Fibroblast of skin of right biceps (primary cell): ENCODE measurements around the gene EMP1.

Experiments
- DNase-seq: peaks from one replicate; pipeline ENCODE4 v3.0.0-alpha.2; 2013

EMP1 gene, protein sequence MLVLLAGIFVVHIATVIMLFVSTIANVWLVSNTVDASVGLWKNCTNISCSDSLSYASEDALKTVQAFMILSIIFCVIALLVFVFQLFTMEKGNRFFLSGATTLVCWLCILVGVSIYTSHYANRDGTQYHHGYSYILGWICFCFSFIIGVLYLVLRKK

DNA sequence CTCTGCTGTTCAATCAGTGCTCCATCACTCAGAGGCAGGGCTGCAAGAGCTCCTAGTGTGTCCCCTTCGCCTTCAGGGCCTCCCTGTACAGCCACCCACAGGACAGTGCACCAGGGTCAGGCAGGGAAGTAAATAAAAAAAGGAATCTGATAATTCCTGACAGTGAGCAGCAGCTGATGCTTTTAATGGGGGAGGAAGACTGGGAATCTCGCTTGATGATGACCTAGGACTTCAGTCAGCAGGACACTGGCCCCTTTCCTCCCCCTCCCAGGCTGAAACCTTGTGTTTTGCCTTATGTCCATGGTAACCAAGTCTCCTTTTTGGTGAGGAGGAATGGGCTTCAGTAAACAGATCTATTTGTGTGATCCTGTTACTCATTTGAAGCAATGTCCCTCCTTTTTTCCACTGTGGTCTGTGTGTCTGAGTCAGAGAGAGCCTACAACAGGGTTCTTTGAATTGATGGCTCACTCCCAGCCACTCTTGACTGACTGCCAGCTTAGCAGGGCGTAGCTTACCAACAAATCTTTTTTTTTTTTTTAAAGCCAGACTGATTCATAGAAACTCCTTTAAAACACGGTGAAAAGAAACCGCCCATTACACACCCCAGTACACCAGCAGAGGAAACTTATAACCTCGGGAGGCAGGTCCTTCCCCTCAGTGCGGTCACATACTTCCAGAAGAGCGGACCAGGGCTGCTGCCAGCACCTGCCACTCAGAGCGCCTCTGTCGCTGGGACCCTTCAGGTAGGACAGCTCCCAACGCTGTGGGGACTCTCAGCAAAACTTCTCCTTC, at the start of gene EMP1:
TSS of gene EMP1 (plus strand) at position 597 of the 792 bp plus-strand sequence. CDS start 14,785 bp downstream, outside the sequence.
- DNase-seq = peak; percentile 100

DNA sequence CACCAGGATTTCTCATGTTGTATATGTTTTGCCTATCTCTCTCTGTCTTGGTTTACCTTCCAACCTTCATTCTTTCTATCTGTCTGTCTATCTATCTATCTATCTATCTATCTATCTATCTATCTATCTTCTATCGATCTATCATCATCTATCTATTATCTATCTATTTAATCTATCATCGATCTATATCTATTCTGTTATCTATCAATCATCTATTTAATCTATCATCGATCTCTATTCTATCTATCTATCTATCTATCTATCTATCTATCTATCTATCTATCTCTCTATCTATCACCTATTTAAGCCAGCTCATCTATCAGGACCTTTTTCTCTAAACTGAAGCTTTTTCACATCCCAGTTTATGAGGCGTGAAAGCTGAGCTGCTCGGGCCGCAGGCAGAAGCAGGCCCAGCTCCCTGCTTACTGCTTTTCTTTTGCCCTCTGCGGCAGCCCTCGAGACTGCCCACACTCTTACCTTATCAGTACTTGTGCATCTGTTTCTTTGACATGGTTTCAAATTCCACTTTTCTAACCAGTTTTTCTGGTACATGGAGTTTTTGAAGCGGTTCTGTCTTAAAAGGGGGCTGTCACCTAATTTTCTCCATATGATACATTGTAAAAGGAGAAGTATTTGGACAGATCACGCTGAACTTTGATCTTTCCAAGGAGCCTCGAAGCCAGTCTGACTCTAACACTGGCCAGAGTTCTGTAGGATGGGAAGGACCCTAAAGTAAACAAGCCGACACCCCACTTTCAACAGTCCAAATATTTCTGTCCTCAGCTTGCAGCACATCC, 48.6 kb upstream of the EMP1 start:
- DNase-seq = no peak

GRCh38 chr12:13148485-13148847, 48.1 kb upstream of the EMP1 start:
- no peak for DNase-seq

DNA sequence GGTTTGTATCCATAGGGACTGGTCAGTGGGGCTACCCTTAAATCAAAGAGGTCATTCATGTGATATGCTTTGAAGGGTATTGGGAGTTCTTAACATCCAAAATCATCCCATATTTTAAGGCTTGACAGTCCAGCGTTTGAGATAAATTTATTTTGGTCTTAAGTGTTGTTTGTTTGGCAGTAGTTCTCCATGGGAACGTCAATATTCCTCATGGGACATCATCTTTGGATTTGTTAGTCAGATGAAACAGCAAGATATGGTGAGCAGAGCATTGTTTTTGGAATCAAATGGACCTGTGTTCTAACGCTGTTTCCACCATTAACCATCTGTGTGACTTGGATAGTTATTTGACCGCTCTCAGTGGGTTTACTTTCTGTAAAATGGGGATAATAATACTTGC, 47.1 kb upstream of the EMP1 start:
- DNase-seq = no peak

DNA sequence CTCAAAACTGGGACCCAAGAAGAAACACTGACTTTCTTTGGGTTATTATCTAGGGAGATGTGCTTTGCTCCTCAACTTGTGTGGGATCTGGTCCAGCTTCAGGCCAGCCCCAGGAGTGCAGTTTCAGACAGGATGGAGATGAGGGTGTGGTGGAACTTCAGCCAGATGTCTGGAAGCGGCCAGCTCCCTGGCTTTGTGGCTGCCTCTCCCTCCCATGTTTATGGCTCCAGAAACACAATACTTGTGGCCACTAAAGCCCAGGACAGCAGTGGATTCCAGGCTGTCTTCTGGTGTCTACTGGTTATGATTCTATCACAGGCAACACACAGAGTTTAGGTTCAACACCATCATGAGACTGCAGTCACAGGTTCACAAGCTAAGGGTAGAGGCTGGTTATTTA, 44.2 kb upstream of the EMP1 start:
- no peak for DNase-seq

GRCh38 chr12:13152756-13153155, 43.8 kb upstream of the EMP1 start:
- no peak for DNase-seq

DNA sequence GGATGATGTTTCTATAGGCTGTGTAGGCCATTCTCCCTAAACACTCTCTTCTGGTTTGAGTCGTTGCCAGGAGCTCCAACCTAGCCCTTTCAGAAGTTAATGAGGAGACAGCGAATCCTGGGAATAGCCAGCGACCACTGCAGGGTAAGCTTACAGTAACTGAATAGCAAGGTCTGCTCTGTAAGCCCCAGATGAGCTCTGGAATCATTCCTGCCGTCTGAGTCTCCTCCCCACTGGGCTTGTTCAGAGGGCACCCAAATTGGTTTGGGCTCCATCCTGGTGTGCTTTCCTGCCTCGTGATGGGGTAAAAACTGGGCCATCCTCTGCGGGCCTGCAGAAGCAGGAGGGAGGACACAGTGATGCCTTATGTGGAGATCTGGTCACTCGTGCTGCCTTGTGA, 43.3 kb upstream of the EMP1 start:
- no peak for DNase-seq

DNA sequence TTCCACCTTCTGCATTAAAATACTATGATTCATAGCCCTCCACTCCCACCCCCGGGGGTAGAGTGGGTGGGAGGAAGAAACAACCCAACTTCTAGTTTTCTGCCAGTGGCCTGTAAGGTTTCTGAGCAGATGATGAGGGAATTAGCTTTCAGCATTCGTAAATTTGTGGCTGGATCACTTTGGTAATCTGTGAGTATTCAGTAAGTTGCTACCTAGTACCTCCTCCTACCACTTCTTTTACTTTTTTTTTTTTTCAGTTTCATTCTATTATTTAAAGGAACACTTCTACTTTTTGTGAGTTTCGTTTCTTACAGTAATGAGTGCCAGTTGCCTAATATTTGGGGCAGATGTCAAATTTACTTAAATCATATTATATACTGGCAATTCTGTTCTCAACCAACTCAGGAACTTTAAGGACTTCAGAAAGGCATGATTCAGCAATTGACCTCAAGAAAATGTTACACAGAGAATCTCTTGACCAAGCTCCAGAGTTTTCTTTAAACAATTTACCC, 42.4 kb upstream of the EMP1 start:
- DNase-seq = no peak

- DNase-seq = no peak
Measured at GRCh38 chr12:13154831-13155230, 41.7 kb upstream of the EMP1 start.

- DNase-seq = no peak
Measured at GRCh38 chr12:13156277-13156676, 40.2 kb upstream of the EMP1 start.

- DNase-seq = no peak
Measured at GRCh38 chr12:13161172-13161571, 35.4 kb upstream of the EMP1 start.

- DNase-seq = no peak
Measured at GRCh38 chr12:13162904-13163303, 33.6 kb upstream of the EMP1 start.

GRCh38 chr12:13163868-13164635, 32.5 kb upstream of the EMP1 start:
- no peak for DNase-seq

GRCh38 chr12:13164921-13165616, 31.5 kb upstream of the EMP1 start:
- no peak for DNase-seq

GRCh38 chr12:13165617-13166041, 30.9 kb upstream of the EMP1 start:
- DNase-seq = peak; percentile 66

- DNase-seq = peak; percentile 25
Measured at GRCh38 chr12:13167226-13167625, 29.3 kb upstream of the EMP1 start.

GRCh38 chr12:13167906-13168305, 28.6 kb upstream of the EMP1 start:
- no peak for DNase-seq

DNA sequence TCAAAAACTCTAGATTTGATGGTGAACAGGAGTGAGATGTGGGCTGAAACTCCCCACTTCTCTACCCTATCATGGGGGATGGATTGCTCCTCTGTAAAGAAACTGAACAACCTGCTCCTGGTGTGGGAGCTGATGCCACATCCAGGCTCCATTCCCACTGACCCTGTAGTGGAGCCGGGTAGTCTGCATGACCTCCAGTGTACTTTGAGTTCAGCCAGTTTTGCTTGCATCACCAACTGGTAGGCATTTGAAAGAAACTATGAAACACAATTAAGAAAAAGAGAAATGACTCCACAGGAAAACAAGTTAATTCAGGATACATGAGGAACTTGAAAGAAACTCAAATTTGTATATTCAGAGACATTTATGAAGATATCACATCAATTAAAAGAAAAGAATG, 27.3 kb upstream of the EMP1 start:
- no peak for DNase-seq

DNA sequence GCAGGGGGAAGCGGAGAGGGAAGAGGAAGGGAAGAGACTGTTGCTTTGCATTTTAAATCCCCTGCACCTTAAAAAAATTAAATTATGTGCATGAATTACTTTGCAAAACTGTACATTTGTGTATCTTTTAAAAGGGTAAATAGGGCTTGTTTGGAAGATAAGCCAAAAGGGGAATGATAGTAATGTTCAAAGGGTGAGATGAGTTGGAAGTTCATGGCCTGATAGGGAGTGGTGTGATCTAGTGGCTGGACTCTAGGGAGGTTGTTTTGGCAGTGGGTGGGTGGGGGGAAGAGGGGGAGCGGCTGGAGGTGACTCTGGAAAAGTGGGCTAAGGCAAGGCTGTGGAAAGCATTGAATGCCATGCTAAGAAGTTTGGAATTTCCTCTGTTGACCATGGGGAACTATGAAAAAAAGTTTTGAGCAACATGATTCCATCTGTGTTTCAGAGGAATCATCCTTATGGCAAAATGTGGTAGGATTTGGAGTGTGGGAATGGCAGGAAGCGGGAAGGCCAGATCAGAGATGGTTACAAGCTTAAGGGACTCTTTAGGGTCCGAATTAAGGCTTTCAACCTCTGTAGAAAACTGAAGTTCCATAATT, 25.5 kb upstream of the EMP1 start:
- DNase-seq = peak; percentile 76

DNA sequence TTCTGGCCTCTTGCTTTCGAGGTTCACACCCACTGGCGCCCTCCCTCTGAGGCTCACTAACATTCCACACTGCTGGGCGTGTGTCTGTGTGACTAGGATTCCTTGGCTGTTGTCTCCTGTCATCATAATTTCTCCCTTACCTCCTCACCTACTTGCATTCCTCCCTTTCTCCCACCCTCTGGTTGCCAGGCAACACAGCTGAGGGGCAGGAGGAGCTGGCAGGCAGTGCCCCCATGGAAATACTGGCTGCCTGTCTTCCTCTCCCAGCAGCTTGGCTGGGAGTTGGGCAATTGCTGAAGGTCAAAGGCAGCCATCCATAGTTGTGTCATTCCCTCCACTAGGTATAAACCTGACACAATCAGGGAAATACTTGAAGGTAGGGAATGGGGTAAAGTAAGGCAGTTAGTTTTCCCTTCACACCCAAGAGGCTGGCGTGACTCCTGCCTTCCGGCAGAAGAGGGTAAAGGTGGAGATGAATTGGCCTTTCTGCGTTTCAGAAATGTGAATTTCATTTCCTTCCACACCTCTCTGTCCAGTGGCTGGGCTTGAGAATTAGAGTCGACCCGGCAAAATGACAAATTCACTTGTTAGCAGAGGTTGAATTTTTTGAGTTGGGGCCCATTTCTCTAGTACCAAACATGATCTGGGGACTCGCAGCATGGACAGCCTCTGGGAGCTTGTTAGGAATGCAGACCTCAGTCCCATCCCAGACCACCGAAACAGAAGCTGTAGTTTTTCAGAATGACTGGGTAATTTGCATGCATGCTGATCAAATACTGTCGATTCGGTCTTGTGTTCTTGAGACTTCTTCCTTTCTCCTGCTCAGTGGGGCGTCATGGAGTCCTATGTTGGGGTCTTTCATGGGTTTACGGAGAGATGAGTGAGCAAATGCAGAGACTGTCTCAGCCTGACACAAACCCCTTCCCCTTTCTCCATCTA, 24.3 kb upstream of the EMP1 start:
- DNase-seq = peak; percentile 84
